NCI-H128 (cell line): ENCODE data around the gene EN2.

Experiments
- DNase-seq: peaks from one replicate; lab custom pipeline; 2025; ENCODE audit not compliant: unreplicated experiment; lab: John Stamatoyannopoulos, UW

Gene EN2

GRCh38 chr7:155463114-155463811, 5.3 kb downstream of the EN2 start:
- DNase-seq: no peak

GRCh38 chr7:155464183-155464582, 6.3 kb downstream of the EN2 start:
- no peak for DNase-seq

- no peak for DNase-seq
Observed at GRCh38 chr7:155464948-155465739, 7.2 kb downstream of the EN2 start.

GRCh38 chr7:155465761-155466141, 7.8 kb downstream of the EN2 start:
- DNase-seq: no peak

- DNase-seq: no peak
Observed at GRCh38 chr7:155466142-155466813, 8.3 kb downstream of the EN2 start.

GRCh38 chr7:155466814-155467733, 9.1 kb downstream of the EN2 start:
- DNase-seq: no peak

- no peak for DNase-seq
Observed at GRCh38 chr7:155467846-155468784, 10.2 kb downstream of the EN2 start.

- DNase-seq: no peak
Observed at GRCh38 chr7:155468785-155469148, 10.8 kb downstream of the EN2 start.

GRCh38 chr7:155469311-155470185, 11.6 kb downstream of the EN2 start:
- no peak for DNase-seq

- DNase-seq: no peak
Observed at GRCh38 chr7:155470186-155470487, 12.2 kb downstream of the EN2 start.

- no peak for DNase-seq
Observed at GRCh38 chr7:155470686-155471638, 13.0 kb downstream of the EN2 start.

GRCh38 chr7:155471718-155472117, 13.8 kb downstream of the EN2 start:
- no peak for DNase-seq

GRCh38 chr7:155477476-155477875, 19.5 kb downstream of the EN2 start:
- DNase-seq: no peak

- no peak for DNase-seq
Observed at GRCh38 chr7:155481764-155482163, 23.8 kb downstream of the EN2 start.

GRCh38 chr7:155482511-155483183, 24.7 kb downstream of the EN2 start:
- DNase-seq: no peak

GRCh38 chr7:155483245-155483644, 25.3 kb downstream of the EN2 start:
- no peak for DNase-seq

GRCh38 chr7:155483868-155484325, 26.0 kb downstream of the EN2 start:
- no peak for DNase-seq
